Measurements from ENCODE around the gene USP13. TPM values are rescaled to one million over a fixed set of nuclear protein-coding genes. Genes with fewer than 3 reads are reported as not detected.

Gene USP13
- total and polyA plus RNA-seq, 10 of the 15 experiments (the other 5 are each of a cell fraction or from before 2014, with no cell fraction given) = 3.2 to 20.8 (median 9.0) TPM

GRCh38 chr3:179671309-179671708, 18.5 kb downstream of the USP13 start (continued):
- TF ChIP-seq, protein P1, sequence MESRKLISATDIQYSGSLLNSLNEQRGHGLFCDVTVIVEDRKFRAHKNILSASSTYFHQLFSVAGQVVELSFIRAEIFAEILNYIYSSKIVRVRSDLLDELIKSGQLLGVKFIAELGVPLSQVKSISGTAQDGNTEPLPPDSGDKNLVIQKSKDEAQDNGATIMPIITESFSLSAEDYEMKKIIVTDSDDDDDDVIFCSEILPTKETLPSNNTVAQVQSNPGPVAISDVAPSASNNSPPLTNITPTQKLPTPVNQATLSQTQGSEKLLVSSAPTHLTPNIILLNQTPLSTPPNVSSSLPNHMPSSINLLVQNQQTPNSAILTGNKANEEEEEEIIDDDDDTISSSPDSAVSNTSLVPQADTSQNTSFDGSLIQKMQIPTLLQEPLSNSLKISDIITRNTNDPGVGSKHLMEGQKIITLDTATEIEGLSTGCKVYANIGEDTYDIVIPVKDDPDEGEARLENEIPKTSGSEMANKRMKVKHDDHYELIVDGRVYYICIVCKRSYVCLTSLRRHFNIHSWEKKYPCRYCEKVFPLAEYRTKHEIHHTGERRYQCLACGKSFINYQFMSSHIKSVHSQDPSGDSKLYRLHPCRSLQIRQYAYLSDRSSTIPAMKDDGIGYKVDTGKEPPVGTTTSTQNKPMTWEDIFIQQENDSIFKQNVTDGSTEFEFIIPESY (IDR thresholded peaks at IDR 0.05) = no peak
- no peak for TF ChIP-seq CUX1 (IDR thresholded peaks at IDR 0.05; ENCODE audit: insufficient replicate concordance, low read depth, low read length)
- TF ChIP-seq FOXM1 (IDR thresholded peaks at IDR 0.05; ENCODE audit: low read depth, low read length) = no peak
- TF ChIP-seq, protein P2, sequence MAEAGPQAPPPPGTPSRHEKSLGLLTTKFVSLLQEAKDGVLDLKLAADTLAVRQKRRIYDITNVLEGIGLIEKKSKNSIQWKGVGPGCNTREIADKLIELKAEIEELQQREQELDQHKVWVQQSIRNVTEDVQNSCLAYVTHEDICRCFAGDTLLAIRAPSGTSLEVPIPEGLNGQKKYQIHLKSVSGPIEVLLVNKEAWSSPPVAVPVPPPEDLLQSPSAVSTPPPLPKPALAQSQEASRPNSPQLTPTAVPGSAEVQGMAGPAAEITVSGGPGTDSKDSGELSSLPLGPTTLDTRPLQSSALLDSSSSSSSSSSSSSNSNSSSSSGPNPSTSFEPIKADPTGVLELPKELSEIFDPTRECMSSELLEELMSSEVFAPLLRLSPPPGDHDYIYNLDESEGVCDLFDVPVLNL (IDR thresholded peaks at IDR 0.05; ENCODE audit: low read depth, low read length) = no peak
